HCT116 (cell line): ENCODE measurements around the gene FPR2. TPM values are rescaled to one million over a fixed set of nuclear protein-coding genes. Genes with fewer than 3 reads are reported as not detected.

Experiments
- ATAC-seq: fragments of 200-7000 bp; cut with Tn5 transposase; 2 replicates; pipeline ENCODE4 v1.9.1; 2020; ENCODE audit warnings: mild to moderate bottlenecking, moderate library complexity
- BruUV-seq: library from RNA; stranded (reverse); fragments of 400-500 nt; replicated peaks from 2 replicates; lab custom pipeline; 2021; lab: Mats Ljungman, UMichigan
- CTCF ChIA-PET: fragments of 300-600 bp; sonication (Branson Sonifier 250); formaldehyde crosslinking; loops from one replicate; lab custom pipeline; 2021; ENCODE audit warnings: antibody characterized with exemption; lab: Charles Lee
- POLR2A ChIA-PET: fragments of 300-600, 350-600 bp; sonication (Branson Sonifier 250); formaldehyde crosslinking; loops from one replicate; lab custom pipeline; 2021; ENCODE audit warnings: antibody characterized with exemption; lab: Charles Lee
- RAD21 ChIA-PET, 2 experiments: fragments of 300-600 bp; sonication (Branson Sonifier 250); formaldehyde crosslinking; loops; one replicate each; lab custom pipeline; 2023; ENCODE audit warnings: low total read pairs in 2 of 2; ENCODE audit not compliant: uncharacterized antibody in 2 of 2, unreplicated experiment in 2 of 2, low non-redundant PET in 1 of 2; lab: Charles Lee
- DNase-seq: peaks from one replicate; pipeline ENCODE4 v3.0.0-alpha.2; 2010; ENCODE audit warnings: low read depth, low spot score
- H2AFZ ChIP-seq: fragments of 200-600 bp; shearing (Covaris generic), sonication (generic); 2 replicates; pipeline ENCODE4 v1.6.1; 2017; ENCODE audit warnings: low read depth, mixed run types, mixed read lengths, antibody characterized with exemption, low read length; ENCODE audit not compliant: poor library complexity, severe bottlenecking
- H3K27ac ChIP-seq: 2 replicates; pipeline ENCODE4 v1.5.1; 2012; ENCODE audit warnings: low read depth, low read length
- H3K27me3 ChIP-seq: fragments of 200-600 bp; sonication (generic); 2 replicates; pipeline ENCODE4 v1.6.1; 2016; ENCODE audit warnings: mixed run types, low read length, mixed read lengths; ENCODE audit not compliant: insufficient read depth
- H3K36me3 ChIP-seq, 2 experiments: fragments of 200-500 bp in 1 of 2; fragments of 200-600 bp in 1 of 2; sonication (Bioruptor generic) in 1 of 2; sonication (generic) in 1 of 2; 2 replicates each; pipeline versions ENCODE4 v1.5.1 to v1.6.1; 2014 to 2016; ENCODE audit warnings: low read length in 2 of 2, inconsistent platforms in 1 of 2, mixed read lengths in 1 of 2, mixed run types in 1 of 2; ENCODE audit not compliant: insufficient read depth in 2 of 2, control insufficient read depth in 1 of 2
- H3K4me1 ChIP-seq, 2 experiments: fragments of 200-600 bp in 1 of 2; sonication (generic) in 1 of 2; 2 replicates each; pipeline versions ENCODE4 v1.5.1 to v1.6.1; 2012 to 2017; ENCODE audit warnings: low read length in 2 of 2, inconsistent platforms in 1 of 2, mild to moderate bottlenecking in 1 of 2, mixed read lengths in 1 of 2, mixed run types in 1 of 2, moderate library complexity in 1 of 2; ENCODE audit not compliant: insufficient read depth in 2 of 2, control insufficient read depth in 1 of 2
- H3K4me2 ChIP-seq: fragments of 200-600 bp; sonication (generic); 2 replicates; pipeline ENCODE4 v1.6.1; 2017; ENCODE audit warnings: mixed run types, low read length, mixed read lengths
- H3K4me3 ChIP-seq, 2 experiments: fragments of 200-600 bp in 1 of 2; sonication (generic) in 1 of 2; replicated peaks in 1 of 2; 2 replicates each; pipeline ENCODE4 v1.5.1; 2011 to 2016; ENCODE audit warnings: low read length in 2 of 2, control low read depth in 1 of 2, low read depth in 1 of 2, mild to moderate bottlenecking in 1 of 2, mixed read lengths in 1 of 2, mixed run types in 1 of 2
- H3K79me2 ChIP-seq: fragments of 200-600 bp; sonication (generic); 2 replicates; pipeline ENCODE4 v1.6.1; 2017; ENCODE audit warnings: mild to moderate bottlenecking, mixed run types, low read length, moderate library complexity, mixed read lengths; ENCODE audit not compliant: insufficient read depth
- H3K9ac ChIP-seq: fragments of 200-600 bp; sonication (generic); 2 replicates; pipeline ENCODE4 v1.6.1; 2016; ENCODE audit warnings: low read length, mixed read lengths
- H3K9me2 ChIP-seq: fragments of 200-600 bp; sonication (generic), shearing (Covaris generic); 2 replicates; pipeline ENCODE4 v1.6.1; 2017; ENCODE audit warnings: mixed run types, mild to moderate bottlenecking, moderate library complexity; ENCODE audit not compliant: insufficient read depth
- H3K9me3 ChIP-seq, 2 experiments: fragments of 200-500 bp in 1 of 2; fragments of 200-600 bp in 1 of 2; sonication (Bioruptor generic) in 1 of 2; sonication (generic) in 1 of 2; 2 replicates each; pipeline ENCODE4 v1.6.1; 2014 to 2017; ENCODE audit warnings: low read length in 2 of 2, mixed read lengths in 2 of 2, inconsistent platforms in 1 of 2, low read depth in 1 of 2, mild to moderate bottlenecking in 1 of 2, mixed run types in 1 of 2, moderate library complexity in 1 of 2; ENCODE audit not compliant: control insufficient read depth in 1 of 2, insufficient read depth in 1 of 2
- H4K20me1 ChIP-seq: fragments of 200-600 bp; sonication (generic), shearing (Covaris generic); 2 replicates; pipeline ENCODE4 v1.6.1; 2017; ENCODE audit warnings: mixed run types, mild to moderate bottlenecking, moderate library complexity; ENCODE audit not compliant: insufficient read depth
- EGR1 ChIP-seq: IDR thresholded peaks from 2 replicates; pipeline ENCODE4 v1.6.1; 2012; ENCODE audit warnings: low read depth
- ELF1 ChIP-seq: IDR thresholded peaks from 2 replicates; pipeline ENCODE4 v1.6.1; 2012; ENCODE audit warnings: low read depth, borderline replicate concordance
- EZH2 ChIP-seq: fragments of 200-600 bp; sonication (generic); IDR thresholded peaks from 2 replicates; pipeline ENCODE4 v1.6.1; 2017; ENCODE audit warnings: antibody characterized with exemption, mixed run types
- EZH2phosphoT487 ChIP-seq: fragments of 200-600 bp; IDR thresholded peaks from 2 replicates; pipeline ENCODE4 v1.6.1; 2018; ENCODE audit warnings: antibody characterized with exemption, borderline replicate concordance
- JUND ChIP-seq: IDR thresholded peaks from 2 replicates; pipeline ENCODE4 v1.6.1; 2012
- POLR2AphosphoS5 ChIP-seq: IDR thresholded peaks from 2 replicates; pipeline ENCODE4 v1.6.1; 2011; ENCODE audit warnings: mild to moderate bottlenecking, low read depth, low read length, moderate library complexity
- RAD21 ChIP-seq: IDR thresholded peaks from 2 replicates; pipeline ENCODE4 v1.6.1; 2012; ENCODE audit warnings: low read depth, mild to moderate bottlenecking
- SIN3A ChIP-seq: IDR thresholded peaks from 2 replicates; pipeline ENCODE4 v1.6.1; 2012; ENCODE audit warnings: low read depth
- SP1 ChIP-seq: IDR thresholded peaks from 2 replicates; pipeline ENCODE4 v1.6.1; 2012; ENCODE audit warnings: low read depth
- TCF7L2 ChIP-seq: IDR thresholded peaks from 2 replicates; pipeline ENCODE4 v1.7.0; 2011; ENCODE audit warnings: borderline replicate concordance, inconsistent platforms; ENCODE audit not compliant: insufficient read depth, insufficient read length; ENCODE audit errors: extremely low read depth
- YY1 ChIP-seq: IDR thresholded peaks from 2 replicates; pipeline ENCODE4 v1.6.1; 2011; ENCODE audit warnings: low read length, low read depth, moderate library complexity, mild to moderate bottlenecking; ENCODE audit not compliant: insufficient replicate concordance; ENCODE audit errors: extremely low read depth
- ZFX ChIP-seq: fragments of 450-650 bp; IDR thresholded peaks from 2 replicates; pipeline ENCODE4 v1.6.1; 2017
- ZNF274 ChIP-seq: fragments of 200-500 bp; sonication (Bioruptor generic); IDR thresholded peaks from 2 replicates; pipeline ENCODE4 v1.6.1; 2014; ENCODE audit warnings: mild to moderate bottlenecking, low read depth, low read length, inconsistent platforms
- intact Hi-C: fragments of 100-400 bp; cut with micrococcal nuclease; formaldehyde crosslinking; loops from 2 replicates; pipeline ENCODE4 v1.10.0; 2022
- total RNA-seq: library from RNA; stranded (reverse); gene quantifications from one replicate; pipeline ENCODE4 v1.2.1, GENCODE V29; 2021; ENCODE audit not compliant: unreplicated experiment
- TF ChIP-seq, protein P1 (sequence below): IDR thresholded peaks from 2 replicates; pipeline ENCODE4 v1.6.1; 2011; ENCODE audit warnings: mild to moderate bottlenecking, low read length, moderate library complexity; ENCODE audit not compliant: insufficient replicate concordance; ENCODE audit errors: extremely low read depth
- TF ChIP-seq, protein P2 (sequence below): IDR thresholded peaks from 2 replicates; pipeline ENCODE4 v1.6.1; 2012
- TF ChIP-seq, protein P3 (sequence below), 3 experiments: fragments of 200-600 bp in 1 of 3; sonication (generic) in 1 of 3; IDR thresholded peaks in 2 of 3; conservative IDR thresholded peaks in 1 of 3; 2 replicates each; pipeline ENCODE4 v1.5.1; 2012 to 2017; ENCODE audit warnings: low read depth in 2 of 3, low read length in 2 of 3, antibody characterized with exemption in 1 of 3, borderline replicate concordance in 1 of 3, control low read depth in 1 of 3, mild to moderate bottlenecking in 1 of 3, mixed read lengths in 1 of 3, mixed run types in 1 of 3, moderate library complexity in 1 of 3; ENCODE audit not compliant: insufficient read depth in 1 of 3
- TF ChIP-seq, protein P4 (sequence below): IDR thresholded peaks from 2 replicates; pipeline ENCODE4 v1.6.1; 2012; ENCODE audit warnings: low read depth

FPR2 gene
- total RNA-seq, 1 experiment from 2014 or later, result not detected

DNA sequence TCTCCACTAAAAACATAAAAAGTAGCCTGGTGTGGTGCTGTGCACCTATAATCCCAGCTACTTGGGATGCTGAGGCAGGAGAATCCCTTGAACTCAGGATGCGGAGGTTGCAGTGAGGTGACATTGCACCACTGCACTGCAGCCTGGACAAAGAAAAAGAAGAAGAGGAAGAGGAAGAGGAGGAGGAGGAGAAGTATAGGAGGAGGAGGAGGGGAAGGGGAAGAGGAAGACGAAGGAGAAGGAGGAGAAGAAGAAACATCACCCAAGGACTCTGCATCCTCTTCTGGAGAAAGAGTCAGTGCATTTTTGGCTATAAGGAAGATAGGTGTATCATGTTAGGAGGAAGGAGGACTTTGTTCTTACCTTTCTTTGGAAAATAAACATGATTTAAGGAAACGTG, 21.0 kb downstream of the FPR2 start:
- POLR2A ChIA-PET, result no interaction called here
- no peak for DNase-seq
- Histone ChIP-seq H3K9ac (no peak overlapping the region), H3K4me2 (no peak overlapping the region), H3K4me3 (no peak overlapping the region), H3K27ac (no peak overlapping the region), H3K27me3 (no peaks in the 10 kb centered on the region), H2AFZ (no peak overlapping the region), H3K79me2 (no peaks in the 10 kb centered on the region)
- BruUV-seq, result no TSS peak
- TF ChIP-seq ZFX (no peak), EZH2phosphoT487 (no peak), RAD21 (no peak), YY1 (no peak), ZNF274 (no peak), ELF1 (no peak), TCF7L2 (no peak), SP1 (no peak), POLR2AphosphoS5 (no peak), EGR1 (no peak), SIN3A (no peak), JUND (no peak), EZH2 (no peak)
- TF ChIP-seq, protein P1, sequence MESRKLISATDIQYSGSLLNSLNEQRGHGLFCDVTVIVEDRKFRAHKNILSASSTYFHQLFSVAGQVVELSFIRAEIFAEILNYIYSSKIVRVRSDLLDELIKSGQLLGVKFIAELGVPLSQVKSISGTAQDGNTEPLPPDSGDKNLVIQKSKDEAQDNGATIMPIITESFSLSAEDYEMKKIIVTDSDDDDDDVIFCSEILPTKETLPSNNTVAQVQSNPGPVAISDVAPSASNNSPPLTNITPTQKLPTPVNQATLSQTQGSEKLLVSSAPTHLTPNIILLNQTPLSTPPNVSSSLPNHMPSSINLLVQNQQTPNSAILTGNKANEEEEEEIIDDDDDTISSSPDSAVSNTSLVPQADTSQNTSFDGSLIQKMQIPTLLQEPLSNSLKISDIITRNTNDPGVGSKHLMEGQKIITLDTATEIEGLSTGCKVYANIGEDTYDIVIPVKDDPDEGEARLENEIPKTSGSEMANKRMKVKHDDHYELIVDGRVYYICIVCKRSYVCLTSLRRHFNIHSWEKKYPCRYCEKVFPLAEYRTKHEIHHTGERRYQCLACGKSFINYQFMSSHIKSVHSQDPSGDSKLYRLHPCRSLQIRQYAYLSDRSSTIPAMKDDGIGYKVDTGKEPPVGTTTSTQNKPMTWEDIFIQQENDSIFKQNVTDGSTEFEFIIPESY, result no peak
- TF ChIP-seq, protein P2, sequence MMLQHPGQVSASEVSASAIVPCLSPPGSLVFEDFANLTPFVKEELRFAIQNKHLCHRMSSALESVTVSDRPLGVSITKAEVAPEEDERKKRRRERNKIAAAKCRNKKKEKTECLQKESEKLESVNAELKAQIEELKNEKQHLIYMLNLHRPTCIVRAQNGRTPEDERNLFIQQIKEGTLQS, result no peak
- TF ChIP-seq, protein P3, sequence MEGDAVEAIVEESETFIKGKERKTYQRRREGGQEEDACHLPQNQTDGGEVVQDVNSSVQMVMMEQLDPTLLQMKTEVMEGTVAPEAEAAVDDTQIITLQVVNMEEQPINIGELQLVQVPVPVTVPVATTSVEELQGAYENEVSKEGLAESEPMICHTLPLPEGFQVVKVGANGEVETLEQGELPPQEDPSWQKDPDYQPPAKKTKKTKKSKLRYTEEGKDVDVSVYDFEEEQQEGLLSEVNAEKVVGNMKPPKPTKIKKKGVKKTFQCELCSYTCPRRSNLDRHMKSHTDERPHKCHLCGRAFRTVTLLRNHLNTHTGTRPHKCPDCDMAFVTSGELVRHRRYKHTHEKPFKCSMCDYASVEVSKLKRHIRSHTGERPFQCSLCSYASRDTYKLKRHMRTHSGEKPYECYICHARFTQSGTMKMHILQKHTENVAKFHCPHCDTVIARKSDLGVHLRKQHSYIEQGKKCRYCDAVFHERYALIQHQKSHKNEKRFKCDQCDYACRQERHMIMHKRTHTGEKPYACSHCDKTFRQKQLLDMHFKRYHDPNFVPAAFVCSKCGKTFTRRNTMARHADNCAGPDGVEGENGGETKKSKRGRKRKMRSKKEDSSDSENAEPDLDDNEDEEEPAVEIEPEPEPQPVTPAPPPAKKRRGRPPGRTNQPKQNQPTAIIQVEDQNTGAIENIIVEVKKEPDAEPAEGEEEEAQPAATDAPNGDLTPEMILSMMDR (IDR thresholded peaks at IDR 0.05 in 2 of 3, conservative IDR thresholded peaks at IDR 0.05 in 1 of 3; ENCODE audit: borderline replicate concordance in 1 of 3, insufficient read depth in 1 of 3, low read depth in 2 of 3, low read length in 2 of 3), result no peak
- TF ChIP-seq, protein P4, sequence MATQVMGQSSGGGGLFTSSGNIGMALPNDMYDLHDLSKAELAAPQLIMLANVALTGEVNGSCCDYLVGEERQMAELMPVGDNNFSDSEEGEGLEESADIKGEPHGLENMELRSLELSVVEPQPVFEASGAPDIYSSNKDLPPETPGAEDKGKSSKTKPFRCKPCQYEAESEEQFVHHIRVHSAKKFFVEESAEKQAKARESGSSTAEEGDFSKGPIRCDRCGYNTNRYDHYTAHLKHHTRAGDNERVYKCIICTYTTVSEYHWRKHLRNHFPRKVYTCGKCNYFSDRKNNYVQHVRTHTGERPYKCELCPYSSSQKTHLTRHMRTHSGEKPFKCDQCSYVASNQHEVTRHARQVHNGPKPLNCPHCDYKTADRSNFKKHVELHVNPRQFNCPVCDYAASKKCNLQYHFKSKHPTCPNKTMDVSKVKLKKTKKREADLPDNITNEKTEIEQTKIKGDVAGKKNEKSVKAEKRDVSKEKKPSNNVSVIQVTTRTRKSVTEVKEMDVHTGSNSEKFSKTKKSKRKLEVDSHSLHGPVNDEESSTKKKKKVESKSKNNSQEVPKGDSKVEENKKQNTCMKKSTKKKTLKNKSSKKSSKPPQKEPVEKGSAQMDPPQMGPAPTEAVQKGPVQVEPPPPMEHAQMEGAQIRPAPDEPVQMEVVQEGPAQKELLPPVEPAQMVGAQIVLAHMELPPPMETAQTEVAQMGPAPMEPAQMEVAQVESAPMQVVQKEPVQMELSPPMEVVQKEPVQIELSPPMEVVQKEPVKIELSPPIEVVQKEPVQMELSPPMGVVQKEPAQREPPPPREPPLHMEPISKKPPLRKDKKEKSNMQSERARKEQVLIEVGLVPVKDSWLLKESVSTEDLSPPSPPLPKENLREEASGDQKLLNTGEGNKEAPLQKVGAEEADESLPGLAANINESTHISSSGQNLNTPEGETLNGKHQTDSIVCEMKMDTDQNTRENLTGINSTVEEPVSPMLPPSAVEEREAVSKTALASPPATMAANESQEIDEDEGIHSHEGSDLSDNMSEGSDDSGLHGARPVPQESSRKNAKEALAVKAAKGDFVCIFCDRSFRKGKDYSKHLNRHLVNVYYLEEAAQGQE, result no peak
- TF ChIP-seq, all 23 proteins: peak for 0
- Histone ChIP-seq H3K9me3 (no peaks in the 10 kb centered on the region), H3K36me3 (no peaks in the 10 kb centered on the region), H3K9me2 (no peaks in the 10 kb centered on the region), H3K4me1 (peaks cover 0 to 4% of the 10 kb centered on the region in 2 experiments; a peak in 1 of 4 replicates), H4K20me1 (no peaks in the 10 kb centered on the region)
- no peak for ATAC-seq
- ChIA-PET RAD21 (no interaction called here), CTCF (no interaction called here)
- intact Hi-C loops, result loop anchor here (10.0 kb wide), 1 partner anchor 453 kb away; no protein-coding TSS in a partner anchor
